HEK293T (cell line): ENCODE results near the gene RRP1.

ENCODE experiments used
- CTCF ChIA-PET: fragments of 350-600 bp; formaldehyde crosslinking; extraction: SDS; loops from one replicate; lab custom pipeline; 2021; ENCODE audit warnings: antibody characterized with exemption, inconsistent platforms; lab: Yijun Ruan, JAX
- POLR2A ChIA-PET: fragments of 350-600 bp; formaldehyde crosslinking; extraction: SDS; loops from one replicate; lab custom pipeline; 2020; ENCODE audit warnings: antibody characterized with exemption, inconsistent platforms; lab: Yijun Ruan, JAX
- DNase-seq: peaks from one replicate; pipeline ENCODE4 v3.0.0; 2012; ENCODE audit warnings: mixed read lengths; ENCODE audit errors: extremely low spot score
- ARNT ChIP-seq: fragments of 450-650 bp; IDR thresholded peaks from 2 replicates; pipeline ENCODE4 v1.6.1; 2017; ENCODE audit warnings: mild to moderate bottlenecking
- BHLHE40 ChIP-seq: fragments of 450-650 bp; IDR thresholded peaks from 2 replicates; pipeline ENCODE4 v1.6.1; 2016; ENCODE audit warnings: mild to moderate bottlenecking, moderate library complexity, borderline replicate concordance
- CTBP1 ChIP-seq: fragments of 450-650 bp; IDR thresholded peaks from 2 replicates; pipeline ENCODE4 v1.6.1; 2016; ENCODE audit warnings: borderline replicate concordance
- ELF4 ChIP-seq: fragments of 450-650 bp; IDR thresholded peaks from 2 replicates; pipeline ENCODE4 v1.6.1; 2017; ENCODE audit warnings: antibody characterized with exemption
- FOXA1 ChIP-seq: fragments of 450-650 bp; IDR thresholded peaks from 2 replicates; pipeline ENCODE4 v1.6.1; 2016; ENCODE audit warnings: mild to moderate bottlenecking
- FOXK2 ChIP-seq: fragments of 450-650 bp; IDR thresholded peaks from 2 replicates; pipeline ENCODE4 v1.6.1; 2016; ENCODE audit warnings: mild to moderate bottlenecking
- FOXM1 ChIP-seq: fragments of 450-650 bp; IDR thresholded peaks from 2 replicates; pipeline ENCODE4 v1.6.1; 2017; ENCODE audit warnings: mild to moderate bottlenecking, borderline replicate concordance
- HDGF ChIP-seq: fragments of 450-650 bp; IDR thresholded peaks from 2 replicates; pipeline ENCODE4 v1.6.1; 2017; ENCODE audit warnings: antibody characterized with exemption, borderline replicate concordance
- L3MBTL2 ChIP-seq: fragments of 450-650 bp; conservative IDR thresholded peaks from 2 replicates; pipeline ENCODE4 v1.6.1; 2016; ENCODE audit warnings: mild to moderate bottlenecking
- LEF1 ChIP-seq: fragments of 450-650 bp; IDR thresholded peaks from 2 replicates; pipeline ENCODE4 v1.6.1; 2017; ENCODE audit warnings: mild to moderate bottlenecking, borderline replicate concordance
- NFRKB ChIP-seq: fragments of 450-650 bp; IDR thresholded peaks from 2 replicates; pipeline ENCODE4 v1.6.1; 2016; ENCODE audit warnings: mild to moderate bottlenecking, moderate library complexity
- SP1 ChIP-seq: fragments of 450-650 bp; IDR thresholded peaks from 2 replicates; pipeline ENCODE4 v1.6.1; 2017
- SUZ12 ChIP-seq: fragments of 450-650 bp; IDR thresholded peaks from 2 replicates; pipeline ENCODE4 v1.6.1; 2016; ENCODE audit warnings: mild to moderate bottlenecking
- TARDBP ChIP-seq: fragments of 450-650 bp; IDR thresholded peaks from 2 replicates; pipeline ENCODE4 v1.6.1; 2016
- ZNF384 ChIP-seq: fragments of 450-650 bp; IDR thresholded peaks from 2 replicates; pipeline ENCODE4 v1.6.1; 2016
- TF ChIP-seq, protein P1 (sequence below): fragments of 450-650 bp; IDR thresholded peaks from 2 replicates; pipeline ENCODE4 v1.6.1; 2016

Gene RRP1

GRCh38 chr21:43848771-43849170 is 59.4 kb downstream of the RRP1 start:
- no peak for DNase-seq
- POLR2A ChIA-PET = no interaction called here
- no peak for TF ChIP-seq CTBP1
- TF ChIP-seq SP1 = no peak
- no peak for TF ChIP-seq BHLHE40
- TF ChIP-seq ZNF384 = no peak
- TF ChIP-seq FOXK2 = no peak
- TF ChIP-seq L3MBTL2 = no peak
- no peak for TF ChIP-seq ARNT
- no peak for TF ChIP-seq LEF1
- TF ChIP-seq, protein P1, sequence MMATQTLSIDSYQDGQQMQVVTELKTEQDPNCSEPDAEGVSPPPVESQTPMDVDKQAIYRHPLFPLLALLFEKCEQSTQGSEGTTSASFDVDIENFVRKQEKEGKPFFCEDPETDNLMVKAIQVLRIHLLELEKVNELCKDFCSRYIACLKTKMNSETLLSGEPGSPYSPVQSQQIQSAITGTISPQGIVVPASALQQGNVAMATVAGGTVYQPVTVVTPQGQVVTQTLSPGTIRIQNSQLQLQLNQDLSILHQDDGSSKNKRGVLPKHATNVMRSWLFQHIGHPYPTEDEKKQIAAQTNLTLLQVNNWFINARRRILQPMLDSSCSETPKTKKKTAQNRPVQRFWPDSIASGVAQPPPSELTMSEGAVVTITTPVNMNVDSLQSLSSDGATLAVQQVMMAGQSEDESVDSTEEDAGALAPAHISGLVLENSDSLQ = no peak
- TF ChIP-seq FOXM1 = no peak
- no peak for TF ChIP-seq ELF4
- no peak for TF ChIP-seq FOXA1
- no peak for TF ChIP-seq TARDBP
- no peak for TF ChIP-seq SUZ12
- TF ChIP-seq HDGF = no peak
- no peak for TF ChIP-seq NFRKB
- CTCF ChIA-PET = interaction anchor here (0.6 kb wide), 1 partner anchor 28 kb away, joined by 3 read pairs; no protein-coding TSS in a partner anchor

DNA sequence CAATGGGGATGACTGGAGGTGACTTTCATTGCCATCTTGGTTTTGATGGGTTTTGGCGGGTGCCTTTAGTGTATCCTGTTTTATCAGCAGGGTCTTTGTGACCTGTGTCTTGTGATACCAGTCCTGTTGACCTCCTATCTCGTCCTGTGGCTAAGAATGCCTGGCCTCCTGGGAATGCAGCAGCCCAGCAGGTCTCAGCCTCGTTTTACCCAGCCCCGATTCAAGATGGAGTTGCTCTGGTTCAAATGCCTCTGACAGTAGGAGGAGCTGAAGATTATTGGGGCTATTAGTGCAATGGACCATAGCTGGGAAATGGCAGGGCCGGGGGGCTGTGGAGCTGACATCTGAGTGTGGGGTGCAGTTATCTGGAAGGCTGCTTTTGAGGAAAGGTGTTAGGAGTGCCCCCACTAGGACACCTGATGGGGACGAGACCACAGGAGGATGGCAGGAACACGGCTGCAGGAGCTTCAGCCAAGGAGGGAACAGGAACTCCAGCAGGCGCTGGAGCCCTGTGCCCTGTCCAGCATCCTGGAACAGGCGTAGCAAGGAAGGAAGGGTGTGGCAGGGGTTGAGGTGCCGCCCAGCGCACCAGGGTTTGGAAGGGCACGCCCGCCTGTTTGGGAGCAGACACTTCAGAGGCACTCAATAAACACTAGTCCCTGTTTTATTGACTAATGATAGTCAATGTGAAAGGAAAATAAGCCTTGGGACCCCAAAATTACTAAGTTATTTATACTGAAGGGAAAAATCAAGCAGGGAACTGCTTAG is 60.3 kb downstream of the RRP1 start:
- ChIA-PET POLR2A (no interaction called here), CTCF (no interaction called here)
- TF ChIP-seq TARDBP (no peak), L3MBTL2 (no peak)
- TF ChIP-seq, protein P1 = no peak
- DNase-seq = no peak

GRCh38 chr21:43850728-43851295 is 61.4 kb downstream of the RRP1 start:
- CTCF ChIA-PET = no interaction called here
- DNase-seq = no peak
- TF ChIP-seq SP1 (no peak), TARDBP (no peak)

DNA sequence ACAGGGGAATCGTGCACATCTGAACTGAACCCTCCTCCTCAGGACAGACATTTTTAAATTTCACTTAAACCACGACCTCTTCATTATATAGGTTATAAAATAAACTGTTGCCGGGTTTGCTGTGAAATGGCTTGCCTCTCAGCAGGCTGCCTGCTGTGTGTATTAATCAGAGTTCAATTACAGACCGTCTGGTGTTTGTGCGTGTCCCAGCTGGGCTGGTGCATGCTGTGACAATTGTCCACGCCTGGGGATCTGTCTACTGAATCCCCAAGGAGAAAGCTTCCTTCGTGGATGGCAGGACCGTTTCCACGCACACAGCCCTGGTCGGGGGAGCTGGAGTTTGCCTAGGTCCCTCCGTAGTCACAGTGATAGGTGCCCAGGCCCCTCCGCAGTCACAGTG is 62.2 kb downstream of the RRP1 start:
- CTCF ChIA-PET = no interaction called here
- DNase-seq = no peak
- POLR2A ChIA-PET = interaction anchor here (0.6 kb wide), 1 partner anchor 63 kb away, joined by 3 read pairs; no protein-coding TSS in a partner anchor
- TF ChIP-seq, protein P1 = no peak
- TF ChIP-seq SUZ12 (no peak), FOXM1 (no peak), FOXK2 (no peak), BHLHE40 (no peak), FOXA1 (no peak), TARDBP (no peak), SP1 (no peak)

More at GRCh38 chr21:43850728-43851295, 61.4 kb downstream of the RRP1 start:
- POLR2A ChIA-PET = no interaction called here

DNA sequence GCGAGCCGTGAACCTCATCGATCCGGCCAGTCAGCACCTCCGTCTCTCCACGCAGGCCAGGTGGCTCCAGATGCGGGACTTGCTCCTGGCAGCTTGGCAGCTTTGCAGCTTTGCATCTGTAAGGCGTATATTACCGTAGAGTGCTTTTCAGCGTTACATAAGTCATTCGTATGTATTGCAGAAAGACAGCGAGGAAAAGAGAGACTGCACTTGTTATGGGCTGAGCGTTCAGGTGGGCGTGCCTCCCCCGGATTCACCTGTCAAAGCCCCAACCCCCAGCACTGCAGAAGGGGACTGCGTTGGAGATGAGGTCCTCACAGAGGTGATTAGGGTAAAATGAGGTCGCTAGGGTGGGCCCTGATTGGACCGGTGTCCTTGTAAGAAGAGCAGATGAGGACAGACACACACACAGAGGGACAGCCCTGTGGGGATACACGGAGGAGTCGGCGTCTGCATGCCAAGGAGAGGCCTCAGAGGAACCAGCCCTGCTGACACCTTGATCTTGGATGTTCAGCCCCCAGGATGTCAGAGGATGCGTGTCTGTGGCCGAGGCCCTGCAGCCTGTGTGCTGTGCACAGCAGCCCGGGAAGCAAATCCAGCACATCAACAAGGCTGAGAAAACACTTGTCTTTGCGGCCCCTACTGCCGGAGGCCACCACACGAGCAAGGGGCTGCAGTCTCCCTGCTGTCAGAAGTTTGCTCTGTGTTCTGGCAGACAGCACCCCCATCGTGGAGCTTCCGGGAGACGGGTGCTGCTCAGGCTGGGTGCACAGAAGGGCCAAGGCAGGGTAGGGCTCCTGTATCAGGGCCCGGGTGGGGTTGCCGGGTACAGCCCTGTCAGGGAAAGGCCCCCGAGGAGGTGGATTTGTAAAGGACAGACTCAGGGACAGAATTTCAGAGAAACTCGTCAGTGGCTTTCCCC is 64.7 kb downstream of the RRP1 start:
- ChIA-PET POLR2A (no interaction called here), CTCF (no interaction called here)
- TF ChIP-seq L3MBTL2 = no peak
- no peak for TF ChIP-seq LEF1
- TF ChIP-seq CTBP1 = no peak
- no peak for TF ChIP-seq FOXK2
- DNase-seq = no peak
